Stomach (tissue), 9 donors: Measurements from ENCODE around the gene DDC. TPM values are rescaled to one million over a fixed set of nuclear protein-coding genes. Genes with fewer than 3 reads are reported as not detected.
"Not testable (repeated sequence)": the region's sequence is repeated elsewhere in the genome, so short reads cannot be mapped to it uniquely, and the experiment has no call there.

ENCODE experiments used
- DNase-seq, 2 donors: peaks; one replicate each; pipeline versions ENCODE4 v3.0.0 to v3.0.0-alpha.2; 2013 to 2019
- H3K27ac ChIP-seq, 5 donors: fragments of 200-600 bp in 4 of 5; sonication (generic) in 4 of 5; one replicate each; pipeline ENCODE4 v1.5.1; 2013 to 2019; ENCODE audit warnings: mild to moderate bottlenecking in 1 of 5, moderate library complexity in 1 of 5
- H3K27me3 ChIP-seq, 3 donors: fragments of 200-600 bp; sonication (generic); one replicate each; pipeline ENCODE4 v1.5.1; 2017 to 2019; ENCODE audit warnings: mixed run types in 1 of 3
- H3K36me3 ChIP-seq, 4 donors: fragments of 200-600 bp; sonication (generic); 1 replicate in 3 of 4; 2 replicates in 1 of 4; pipeline ENCODE4 v1.5.1; 2016 to 2019
- H3K4me1 ChIP-seq, 4 donors: fragments of 200-600 bp; sonication (generic); one replicate each; pipeline ENCODE4 v1.5.1; 2016 to 2019
- H3K4me3 ChIP-seq, 4 donors: fragments of 200-600 bp; sonication (generic) in 3 of 4; one replicate each; pipeline ENCODE4 v1.5.1; 2016 to 2019; ENCODE audit warnings: mild to moderate bottlenecking in 1 of 4
- H3K9me3 ChIP-seq, 4 donors: fragments of 200-600 bp; sonication (generic); one replicate each; pipeline ENCODE4 v1.5.1; 2016 to 2019
- CTCF ChIP-seq, 7 experiments: fragments of 450-650 bp in 4 of 7; fragments of 200-600 bp in 3 of 7; sonication (generic) in 3 of 7; IDR thresholded peaks; one replicate each; pipeline ENCODE4 v1.5.1; 2016 to 2019; ENCODE audit warnings: antibody characterized with exemption in 7 of 7, control low read depth in 2 of 7, mild to moderate bottlenecking in 1 of 7
- EP300 ChIP-seq: sonication (generic); formaldehyde crosslinking; IDR thresholded peaks from one replicate; pipeline ENCODE4 v1.6.1; 2017; ENCODE audit warnings: antibody characterized with exemption
- POLR2A ChIP-seq, 4 donors: fragments of 450-650 bp; IDR thresholded peaks; one replicate each; pipeline ENCODE4 v1.6.1; 2016; ENCODE audit warnings: antibody characterized with exemption in 4 of 4, control low read depth in 2 of 4, mild to moderate bottlenecking in 1 of 4, moderate library complexity in 1 of 4
- POLR2AphosphoS5 ChIP-seq, 3 donors: sonication (generic); formaldehyde crosslinking; IDR thresholded peaks; one replicate each; pipeline ENCODE4 v1.6.1; 2016; ENCODE audit warnings: antibody characterized with exemption in 3 of 3
- WGBS, 5 donors: extraction: QIAGEN DNeasy Blood & Tissue Kit in 3 of 5; methylation state at CpG; one replicate each; pipeline versions ENCODE4 v1.1.5 to v1.1.7; 2013 to 2018; 5-methylcytosine and 5-hydroxymethylcytosine counted together
- intact Hi-C: fragments of 100-400 bp; cut with DNase I; formaldehyde crosslinking; loops from one replicate; pipeline ENCODE4 v1.15.1; 2023; ENCODE audit warnings: low total_unique reads
- polyA plus RNA-seq, 3 donors: library from polyadenylated mRNA; stranded (reverse); fragments of 200-250 nt; gene quantifications; one replicate each; pipeline ENCODE4 v1.2.3, GENCODE V29; 2013
- total RNA-seq, 5 donors: library from RNA; depleted of rRNA; stranded (reverse); fragments of >200 nt; gene quantifications; one replicate each; pipeline versions ENCODE4 v1.1.0 to v1.2.3, GENCODE V29; 2014 to 2016
- donor health status: healthy with polysubstance abuse.
- donor health status: Bipolar disorder and iron deficiency.
- donor health status: healthy.

DDC gene
- total and polyA plus RNA-seq, 8 donors, result 0.95 to 95.0 (median 4.7) TPM; not detected in 3

GRCh38 chr7:50529093-50529862 is 35.9 kb downstream of the DDC start:
- 80 to 87% (median 85%) methylated on average over 15 of the region's 15 CpGs for WGBS, 5 donors
- H3K4me1 ChIP-seq, result peaks cover 10 to 13% (median 12%) of the 10 kb centered on the region in 4 donors
- no peaks in the 10 kb centered on the region for H3K9me3 ChIP-seq
- no peak for DNase-seq
- no peak overlapping the region for H3K4me3 ChIP-seq
- no peak for TF ChIP-seq CTCF (IDR thresholded peaks at IDR 0.05)
- TF ChIP-seq EP300, result no peak
- no peak for TF ChIP-seq POLR2AphosphoS5 (IDR thresholded peaks at IDR 0.05)
- TF ChIP-seq POLR2A (IDR thresholded peaks at IDR 0.05), result no peak
- H3K36me3 ChIP-seq, result no peaks in the 10 kb centered on the region
- intact Hi-C loops, result loop anchor here (10.0 kb wide), 1 partner anchor 66 kb away; no protein-coding TSS in a partner anchor
- H3K27me3 ChIP-seq, result no peaks in the 10 kb centered on the region
- no peak overlapping the region for H3K27ac ChIP-seq

- no peaks in the 10 kb centered on the region for H3K27me3 ChIP-seq
- H3K4me1 ChIP-seq, result peaks cover 10 to 13% (median 12%) of the 10 kb centered on the region in 4 donors
- no peak overlapping the region for H3K4me3 ChIP-seq
- H3K9me3 ChIP-seq, result no peaks in the 10 kb centered on the region
- H3K27ac ChIP-seq, result no peak overlapping the region
- DNase-seq, result peak in 1 of 2 donors; percentile 68
- 23 to 39% (median 32%) methylated on average over 11 of the region's 11 CpGs for WGBS, 5 donors
- no peak for TF ChIP-seq CTCF (IDR thresholded peaks at IDR 0.05)
- no peak for TF ChIP-seq POLR2A (IDR thresholded peaks at IDR 0.05)
- no peak for TF ChIP-seq EP300
- no peak for TF ChIP-seq POLR2AphosphoS5 (IDR thresholded peaks at IDR 0.05)
- H3K36me3 ChIP-seq, result no peaks in the 10 kb centered on the region
- intact Hi-C loops, result loop anchor here (10.0 kb wide), 1 partner anchor 66 kb away; no protein-coding TSS in a partner anchor
These were observed 36.7 kb downstream of the DDC start for GRCh38 chr7:50528266-50529092.

GRCh38 chr7:50519350-50519749 is 45.9 kb downstream of the DDC start:
- H3K27me3 ChIP-seq, intact Hi-C loops, H3K36me3 ChIP-seq, H3K4me3 ChIP-seq, H3K27ac ChIP-seq, DNase-seq, H3K9me3 ChIP-seq, H3K4me1 ChIP-seq: not testable (repeated sequence)
- WGBS, 5 donors, result 74 to 86% (median 77%) methylated on average over 3 of the region's 3 CpGs

GRCh38 chr7:50513166-50513871 is 51.9 kb downstream of the DDC start:
- H3K27me3 ChIP-seq, result no peaks in the 10 kb centered on the region
- H3K4me3 ChIP-seq, result no peak overlapping the region
- H3K36me3 ChIP-seq, result no peaks in the 10 kb centered on the region
- no peak for DNase-seq
- intact Hi-C loops, result no loop called here
- no peak overlapping the region for H3K27ac ChIP-seq
- WGBS, 5 donors, result 76 to 90% (median 88%) methylated on average over 14 of the region's 14 CpGs
- H3K9me3 ChIP-seq, result peaks cover 0 to 5% (median 0%) of the 10 kb centered on the region in 4 donors
- TF ChIP-seq POLR2A (IDR thresholded peaks at IDR 0.05) (no peak), EP300 (no peak)
- H3K4me1 ChIP-seq, result no peaks in the 10 kb centered on the region

- no peaks in the 10 kb centered on the region for H3K36me3 ChIP-seq
- no peak for DNase-seq
- no peak for TF ChIP-seq CTCF (IDR thresholded peaks at IDR 0.05)
- no peak for TF ChIP-seq POLR2AphosphoS5 (IDR thresholded peaks at IDR 0.05)
- TF ChIP-seq POLR2A (IDR thresholded peaks at IDR 0.05), result no peak
- TF ChIP-seq EP300, result no peak
- H3K9me3 ChIP-seq, result peaks cover 0 to 5% (median 0%) of the 10 kb centered on the region in 4 donors
- H3K4me1 ChIP-seq, result no peaks in the 10 kb centered on the region
- H3K4me3 ChIP-seq, result no peak overlapping the region
- no peaks in the 10 kb centered on the region for H3K27me3 ChIP-seq
- intact Hi-C loops, result no loop called here
- H3K27ac ChIP-seq, result no peak overlapping the region
These were observed 52.8 kb downstream of the DDC start for GRCh38 chr7:50512384-50512783.
